OCI-M1 (cell line): Measurements from ENCODE around the gene CEP295NL.
"Not testable (repeated sequence)": the region's sequence is repeated elsewhere in the genome, so short reads cannot be mapped to it uniquely, and the experiment has no call there.

Source experiments
- DNase-seq: peaks from one replicate; lab custom pipeline; 2025; lab: John Stamatoyannopoulos, UW

CEP295NL gene

GRCh38 chr17:78929908-78930775, 27.1 kb upstream of the CEP295NL start:
- no peak for DNase-seq

- DNase-seq = no peak
These were observed 22.9 kb upstream of the CEP295NL start for GRCh38 chr17:78925662-78926555.

GRCh38 chr17:78925234-78925633, 22.2 kb upstream of the CEP295NL start, which contains the start of gene TIMP2:
TSS of gene TIMP2 (minus strand) at chr17:78925387. CDS start at chr17:78925088, 299 bp downstream.
- peak; percentile 6 for DNase-seq

- DNase-seq = no peak
These were observed 21.6 kb upstream of the CEP295NL start for GRCh38 chr17:78924481-78925151.

GRCh38 chr17:78923660-78924453, 20.9 kb upstream of the CEP295NL start:
- no peak for DNase-seq

- DNase-seq = no peak
These were observed 20.0 kb upstream of the CEP295NL start for GRCh38 chr17:78922816-78923498.

GRCh38 chr17:78921437-78921971, 18.5 kb upstream of the CEP295NL start:
- peak; percentile 36 for DNase-seq

- DNase-seq = no peak
These were observed 17.5 kb upstream of the CEP295NL start for GRCh38 chr17:78920528-78920927.

GRCh38 chr17:78919861-78920450, 17.0 kb upstream of the CEP295NL start:
- no peak for DNase-seq

- DNase-seq = no peak
These were observed 16.0 kb upstream of the CEP295NL start for GRCh38 chr17:78918979-78919378.

- no peak for DNase-seq
These were observed 14.7 kb upstream of the CEP295NL start for GRCh38 chr17:78917451-78918275.

GRCh38 chr17:78915872-78916632, 13.1 kb upstream of the CEP295NL start:
- no peak for DNase-seq

- DNase-seq = no peak
These were observed 10.1 kb upstream of the CEP295NL start for GRCh38 chr17:78913115-78913514.

GRCh38 chr17:78912082-78912481, 9.1 kb upstream of the CEP295NL start:
- no peak for DNase-seq

GRCh38 chr17:78911543-78911942, 8.5 kb upstream of the CEP295NL start:
- DNase-seq = not testable (repeated sequence)

- peak; percentile 25 for DNase-seq
These were observed 7.7 kb upstream of the CEP295NL start for GRCh38 chr17:78910497-78911284.

GRCh38 chr17:78908426-78908825, 5.4 kb upstream of the CEP295NL start:
- no peak for DNase-seq

GRCh38 chr17:78905541-78905940, 2.5 kb upstream of the CEP295NL start:
- no peak for DNase-seq
